ENCODE measurements around the gene CERKL.

CERKL gene

DNA sequence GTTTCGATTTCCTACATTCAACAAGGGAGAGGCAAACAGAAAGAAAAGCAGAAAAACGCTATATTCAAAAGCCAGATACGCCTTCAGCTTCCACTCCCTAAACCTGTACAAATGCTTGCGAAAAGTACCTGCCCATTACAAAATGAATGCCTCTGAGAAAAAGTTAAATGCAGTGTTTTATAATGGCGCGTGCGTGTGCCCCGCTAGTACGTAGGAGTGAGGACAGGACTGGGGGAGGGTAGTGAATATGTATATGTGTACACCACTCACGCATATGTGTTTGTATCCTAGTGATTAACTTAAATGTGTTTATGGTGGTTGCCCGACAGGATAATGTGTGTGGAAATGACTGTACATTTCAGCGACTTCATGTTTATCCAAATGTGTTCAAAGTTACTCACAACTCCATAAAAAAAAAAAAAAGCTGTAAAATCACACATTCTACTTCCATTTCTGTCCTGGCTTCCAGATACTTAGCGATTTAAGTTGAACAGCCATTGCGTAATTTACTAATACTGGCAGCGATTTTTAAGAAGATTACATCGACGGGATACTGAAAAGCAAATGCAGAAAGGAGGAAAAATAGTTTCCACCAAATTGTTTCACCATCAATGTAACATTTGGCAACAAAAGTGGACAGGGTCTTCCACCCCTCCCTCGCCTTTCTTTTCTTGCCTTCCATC, 22.1 kb upstream of the CERKL start:
- DNase-seq (ENCODE audit: low spot score), result no peak

GRCh38 chr2:181677912-181678586, 21.1 kb upstream of the CERKL start:
- DNase-seq (ENCODE audit: low spot score), result peak; percentile 63

DNA sequence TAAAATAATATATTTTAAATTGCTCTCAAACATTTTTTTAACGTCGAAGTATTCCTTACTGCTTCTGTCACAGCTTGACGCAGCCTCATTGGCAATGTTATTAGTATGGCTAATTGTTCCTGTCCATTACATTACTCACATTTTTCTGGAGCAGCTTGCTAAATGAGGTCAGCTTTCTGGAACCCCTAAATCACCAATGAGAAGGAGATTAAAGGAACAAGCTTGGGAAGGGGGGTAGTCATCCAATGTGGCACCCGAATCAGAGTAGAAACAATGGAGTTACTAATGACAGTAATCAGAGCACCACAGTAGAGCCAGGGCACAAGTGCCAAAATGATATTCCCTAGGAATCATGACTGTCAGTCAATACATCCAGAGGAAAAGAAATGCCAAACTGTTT, 18.3 kb upstream of the CERKL start:
- DNase-seq (ENCODE audit: low spot score), result no peak

DNA sequence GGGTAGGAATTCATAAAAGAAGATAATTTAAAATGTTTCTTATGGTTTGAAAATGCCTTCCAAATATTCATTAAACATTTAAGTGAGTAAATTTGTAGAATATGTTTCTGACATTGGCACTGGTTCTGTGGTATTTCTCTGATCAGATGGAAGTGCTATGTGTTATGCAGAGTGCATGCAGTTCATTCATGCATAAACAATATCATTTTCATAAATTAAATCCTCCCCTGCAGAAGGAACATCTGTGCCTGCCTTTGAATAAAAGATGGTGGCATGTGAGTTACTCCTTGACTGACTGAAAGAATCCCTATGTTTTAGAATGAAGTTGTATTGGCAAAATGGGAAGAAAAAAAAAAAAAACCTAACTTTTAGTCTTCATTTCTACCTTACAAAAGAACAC, 17.6 kb upstream of the CERKL start:
- DNase-seq (ENCODE audit: low spot score), result no peak

- peak; percentile 70 for DNase-seq (ENCODE audit: low spot score)
Observed at GRCh38 chr2:181673173-181673572, 16.3 kb upstream of the CERKL start.

GRCh38 chr2:181672255-181673008, 15.5 kb upstream of the CERKL start:
- DNase-seq (ENCODE audit: low spot score), result no peak

DNA sequence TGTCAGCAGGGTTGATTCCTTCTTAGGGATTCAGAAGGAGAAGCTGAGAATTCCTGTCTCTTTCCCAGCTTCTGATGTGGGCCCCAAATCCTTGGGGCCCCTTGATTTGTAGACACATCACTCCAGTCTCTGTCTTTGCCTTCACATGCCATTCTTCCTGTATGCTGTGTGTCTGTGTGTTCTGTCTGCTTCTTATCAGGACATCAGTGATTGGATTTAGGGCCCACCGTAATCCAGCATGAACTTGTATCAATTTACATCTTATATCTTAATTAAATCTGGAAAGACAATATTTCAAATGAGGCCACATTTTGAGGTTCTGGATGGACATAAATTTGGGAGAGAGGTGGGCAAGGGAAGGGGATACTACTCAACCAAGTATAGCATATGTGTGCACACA, 13.7 kb upstream of the CERKL start:
- DNase-seq (ENCODE audit: low spot score), result no peak

DNA sequence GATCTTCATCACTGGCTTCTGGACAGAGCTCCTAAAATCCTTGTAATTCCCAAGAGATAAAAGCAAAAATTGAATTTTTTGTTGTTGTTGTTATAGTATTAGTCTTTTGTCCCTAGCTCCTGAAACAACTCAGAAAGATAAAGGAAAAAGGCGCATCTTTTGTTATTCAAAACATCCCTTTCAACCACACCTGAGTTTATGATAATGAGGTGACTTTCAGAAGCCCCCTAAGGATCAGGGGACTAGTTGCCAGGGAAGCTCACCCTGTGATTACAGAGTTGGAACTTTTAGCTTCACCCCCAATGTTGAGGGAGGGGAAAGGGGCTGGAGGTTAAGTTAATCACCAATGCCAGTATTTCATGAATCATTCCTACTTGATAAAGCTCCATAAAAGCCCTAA, 10.3 kb upstream of the CERKL start:
- no peak for DNase-seq (ENCODE audit: low spot score)

GRCh38 chr2:181662287-181662686, 5.4 kb upstream of the CERKL start:
- no peak for DNase-seq (ENCODE audit: low spot score)

- DNase-seq (ENCODE audit: low spot score), result no peak
Observed at GRCh38 chr2:181660181-181660580, 3.3 kb upstream of the CERKL start.

DNA sequence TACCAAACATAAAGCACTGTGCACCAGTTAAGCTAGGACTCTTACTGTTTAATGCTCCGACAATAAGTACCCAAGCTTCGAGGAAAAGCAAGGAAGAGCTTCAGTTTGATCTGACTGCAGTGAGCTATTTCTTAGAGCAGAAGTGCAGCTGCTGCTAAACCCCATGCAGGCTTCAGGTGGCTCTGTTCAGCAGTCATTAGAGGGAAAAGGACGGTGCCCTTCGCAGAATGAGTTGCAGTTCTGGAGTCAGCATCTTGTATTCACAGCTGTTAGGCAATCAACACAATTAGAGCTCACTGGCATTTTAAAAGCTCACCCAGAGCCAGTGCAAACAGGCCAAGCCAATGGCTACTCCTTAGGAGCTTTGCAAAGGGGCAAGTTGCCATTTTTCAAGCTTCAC, 1.5 kb upstream of the CERKL start:
- DNase-seq (ENCODE audit: low spot score), result no peak

DNA sequence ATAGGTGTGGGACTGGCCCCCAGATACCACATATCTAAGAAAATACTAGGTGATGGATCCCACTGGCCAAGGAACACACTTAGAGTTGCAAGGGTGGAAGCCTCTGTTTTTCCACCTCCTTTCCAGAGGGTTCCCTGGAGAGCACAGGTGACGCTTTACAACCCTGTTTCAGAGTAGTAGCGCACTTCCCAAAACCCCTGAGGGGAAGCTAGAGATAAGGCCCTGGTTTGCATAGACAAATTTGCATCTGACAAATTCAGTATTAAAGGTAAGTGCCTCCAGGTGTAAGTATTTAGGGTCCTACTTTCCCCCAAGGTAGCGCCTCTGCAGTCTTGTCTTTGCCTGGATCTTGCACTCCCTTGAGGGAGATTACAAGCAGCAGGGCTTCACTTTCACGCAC, 474 bp upstream of the CERKL start:
- no peak for DNase-seq (ENCODE audit: low spot score)

DNA sequence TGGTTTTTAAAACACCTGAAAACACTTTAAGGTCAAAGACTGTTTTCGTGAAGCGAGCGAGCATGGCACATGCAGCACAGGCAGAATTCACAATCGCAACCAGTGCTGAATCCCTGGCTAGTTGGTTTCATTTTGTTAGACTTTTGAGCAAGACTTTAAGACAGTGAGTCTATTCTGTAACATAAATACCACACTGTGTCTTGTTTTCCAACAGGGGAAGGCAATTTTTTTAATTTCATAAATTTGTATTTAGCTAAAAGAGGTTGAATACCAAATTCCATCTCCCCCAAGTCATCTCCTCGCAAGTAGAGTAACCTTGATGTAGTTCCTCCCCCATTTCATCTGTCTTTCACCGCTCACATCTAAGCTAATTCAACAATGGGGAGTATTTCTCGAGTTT, 1.4 kb downstream of the CERKL start:
- no peak for DNase-seq (ENCODE audit: low spot score)

DNA sequence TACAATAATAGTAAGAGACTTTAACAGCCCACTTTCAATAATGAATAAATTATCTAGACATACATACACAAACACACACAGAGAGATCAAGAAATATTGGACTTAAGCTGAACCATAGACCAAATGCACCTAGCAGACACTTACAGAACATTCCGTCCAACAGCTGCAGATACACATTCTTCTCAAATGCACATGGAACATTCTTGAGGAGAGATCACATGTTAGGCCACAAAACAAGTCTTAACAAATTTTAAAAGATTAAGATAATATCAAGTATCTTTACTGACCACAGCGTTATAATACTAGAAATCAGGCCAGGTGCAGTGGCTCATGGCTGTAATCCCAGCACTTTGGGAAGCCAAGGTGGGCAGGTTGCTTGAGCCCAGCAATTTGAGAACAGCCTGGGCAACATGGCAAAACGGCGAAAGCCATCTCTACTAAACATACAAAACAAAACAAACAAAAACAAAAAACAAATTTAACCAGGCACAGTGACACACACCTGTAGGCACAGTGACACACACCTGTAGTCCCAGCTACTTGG, 7.4 kb downstream of the CERKL start:
- DNase-seq (ENCODE audit: low spot score), result no peak

- no peak for DNase-seq (ENCODE audit: low spot score)
Observed at GRCh38 chr2:181648478-181649155, 8.3 kb downstream of the CERKL start.

DNA sequence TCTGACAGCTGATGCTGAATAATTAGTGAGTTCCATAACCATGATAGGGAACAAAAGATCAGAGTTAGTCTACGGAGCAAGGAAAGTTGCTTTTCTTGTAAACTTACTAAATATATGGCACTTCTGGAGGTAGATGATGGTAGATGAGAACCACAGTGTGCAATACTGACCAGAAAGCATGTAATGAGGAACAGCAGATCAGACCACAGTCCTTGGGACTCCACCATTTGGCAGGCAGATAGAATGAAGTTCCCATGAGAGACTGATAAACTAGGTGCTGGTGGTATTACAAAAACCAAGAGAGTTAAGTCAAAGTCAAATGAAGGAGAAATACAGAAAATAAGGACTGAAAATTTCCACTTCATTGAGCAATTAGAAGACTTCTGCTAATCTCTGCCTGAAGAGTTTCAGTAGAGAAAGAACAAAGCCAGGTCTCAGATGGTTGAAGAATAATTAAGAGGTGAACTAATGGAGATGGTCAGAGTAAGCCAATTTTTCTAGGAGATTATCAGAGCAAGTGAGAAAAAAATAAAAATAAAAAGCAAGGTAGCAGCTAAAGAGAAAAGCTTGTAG, 10.4 kb downstream of the CERKL start:
- DNase-seq (ENCODE audit: low spot score), result no peak

DNA sequence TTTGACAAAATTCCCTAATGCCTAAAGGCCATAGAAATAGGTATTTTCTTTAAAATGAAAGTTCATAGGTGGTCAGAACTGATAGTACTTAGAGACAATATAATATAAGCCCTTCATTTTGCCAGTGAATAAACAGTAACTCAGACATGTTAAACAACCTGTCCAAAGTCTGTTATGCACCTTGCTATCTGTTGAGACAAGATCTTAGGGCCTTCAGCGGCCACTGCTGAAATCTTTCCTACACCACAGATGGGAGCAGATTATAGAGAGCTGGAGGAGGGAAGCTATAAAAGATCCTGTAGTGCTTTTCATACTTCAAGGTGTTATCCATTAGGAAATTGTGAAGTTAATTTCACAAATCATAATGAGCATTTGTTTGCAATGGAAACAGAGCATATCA, 13.8 kb downstream of the CERKL start:
- no peak for DNase-seq (ENCODE audit: low spot score)

DNA sequence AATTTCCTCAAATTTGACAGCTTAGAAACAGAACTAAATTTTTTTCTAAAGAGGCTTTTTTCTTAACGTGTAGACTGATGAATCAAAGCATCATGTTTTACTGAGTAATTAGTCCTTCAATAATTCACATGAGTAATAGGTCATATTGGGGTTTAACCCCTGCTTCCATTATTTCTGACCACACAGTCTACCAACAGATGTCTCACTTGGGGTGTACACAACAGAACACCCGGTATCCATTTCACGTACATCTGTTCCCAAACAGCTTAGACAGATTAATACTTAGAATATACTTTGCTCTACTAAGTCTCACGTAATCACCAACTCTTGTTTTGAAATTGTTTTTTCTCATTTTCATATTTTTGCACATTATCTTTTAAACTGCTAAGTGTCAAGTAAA, 14.8 kb downstream of the CERKL start:
- DNase-seq (ENCODE audit: low spot score), result no peak

DNA sequence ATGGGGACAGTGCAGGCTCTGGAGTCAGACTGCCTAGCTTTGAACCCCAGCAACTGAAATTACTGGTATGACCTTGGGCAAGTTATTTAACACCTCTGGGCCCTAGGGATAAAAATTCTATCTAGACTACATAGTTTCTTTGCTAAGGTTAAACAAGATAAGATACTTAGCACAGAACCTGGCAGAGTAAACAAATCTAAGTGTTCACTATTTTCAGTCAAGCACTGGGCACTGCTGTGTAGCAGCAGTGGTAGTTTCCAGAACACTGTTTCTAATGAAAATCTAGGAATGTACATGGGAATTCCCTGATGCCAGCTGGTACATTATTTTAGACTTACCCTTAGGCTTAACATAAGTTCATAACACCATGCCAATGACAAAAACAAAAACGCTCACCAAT, 17.2 kb downstream of the CERKL start:
- DNase-seq (ENCODE audit: low spot score), result no peak

DNA sequence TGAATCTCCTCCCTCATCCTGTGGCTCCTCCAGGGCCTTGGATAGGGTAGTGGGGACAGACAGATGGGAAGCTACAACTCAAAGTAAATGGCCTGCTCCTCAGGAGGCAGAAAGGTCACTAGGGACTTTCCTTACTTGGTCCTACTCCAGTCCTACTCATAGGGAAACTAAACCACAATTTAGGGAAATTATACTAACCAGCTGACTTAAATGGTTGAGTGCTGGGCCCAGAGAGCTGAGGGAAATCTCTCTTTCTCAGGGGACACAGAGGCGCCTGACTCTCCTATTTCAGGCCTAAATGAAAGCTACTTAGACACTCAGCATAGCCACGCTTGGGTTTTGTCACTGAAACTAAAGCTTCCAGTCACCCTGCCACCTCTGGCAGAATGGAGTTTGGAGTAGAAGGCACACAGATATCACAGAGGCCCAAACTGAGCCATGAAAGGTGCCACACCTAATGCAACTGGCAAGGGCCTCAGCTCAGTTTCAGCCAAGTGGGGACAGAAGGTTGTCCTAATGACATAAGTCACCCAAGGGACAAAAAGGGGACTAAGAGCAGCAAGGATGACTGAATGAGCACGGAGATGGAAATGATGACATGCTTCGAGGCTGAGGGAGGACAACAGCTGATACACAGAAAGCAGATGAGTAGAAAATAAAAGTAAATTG, 24.0 kb downstream of the CERKL start:
- DNase-seq (ENCODE audit: low spot score), result no peak
